Amygdala (tissue), 56 donors: ENCODE data around the gene HERC2.
"Not testable (repeated sequence)": the region's sequence is repeated elsewhere in the genome, so short reads cannot be mapped to it uniquely, and the experiment has no call there.

Experiments
- DNase-seq, 56 donors: peaks; one replicate each; lab custom pipeline; 2025; lab: John Stamatoyannopoulos, UW

HERC2 gene

GRCh38 chr15:28190391-28191174 is 131.4 kb downstream of the HERC2 start:
- DNase-seq = no peak

DNA sequence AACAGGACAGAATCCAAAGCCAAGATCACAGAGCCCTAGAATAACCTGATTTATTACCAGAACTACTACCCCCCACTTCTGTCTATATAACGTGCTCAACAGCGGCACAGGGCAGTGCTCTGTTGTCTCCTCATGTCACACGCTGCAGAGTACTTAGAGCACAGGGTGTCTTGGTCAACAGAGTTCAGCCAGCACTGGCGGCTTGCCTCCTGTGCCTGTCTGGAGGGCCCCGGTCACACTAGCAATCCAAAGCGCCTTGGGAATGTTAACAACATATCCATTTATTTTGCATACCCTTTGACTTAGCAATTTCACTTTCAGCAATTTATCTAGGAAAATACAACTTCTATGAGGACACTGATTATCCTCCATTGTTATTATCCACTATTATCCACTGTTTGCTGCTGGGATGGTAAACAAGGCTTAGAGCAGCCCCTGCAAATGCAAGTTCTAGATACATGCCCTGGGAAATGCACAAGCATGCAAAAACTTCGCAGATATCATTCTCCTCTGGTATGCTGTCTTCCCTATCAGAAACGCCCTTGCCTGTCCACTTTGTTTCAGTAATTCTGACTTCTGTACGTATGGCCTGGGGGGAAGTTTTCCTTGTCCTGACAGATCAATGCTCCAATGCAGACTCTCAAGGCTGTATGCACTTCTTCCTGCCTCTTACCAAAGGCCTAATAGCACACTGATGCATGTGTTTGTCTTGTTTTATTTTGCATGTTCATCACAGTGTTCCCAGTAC is 136.7 kb downstream of the HERC2 start:
- peak in 2 of 56 donors; percentile 5 to 14 for DNase-seq

DNA sequence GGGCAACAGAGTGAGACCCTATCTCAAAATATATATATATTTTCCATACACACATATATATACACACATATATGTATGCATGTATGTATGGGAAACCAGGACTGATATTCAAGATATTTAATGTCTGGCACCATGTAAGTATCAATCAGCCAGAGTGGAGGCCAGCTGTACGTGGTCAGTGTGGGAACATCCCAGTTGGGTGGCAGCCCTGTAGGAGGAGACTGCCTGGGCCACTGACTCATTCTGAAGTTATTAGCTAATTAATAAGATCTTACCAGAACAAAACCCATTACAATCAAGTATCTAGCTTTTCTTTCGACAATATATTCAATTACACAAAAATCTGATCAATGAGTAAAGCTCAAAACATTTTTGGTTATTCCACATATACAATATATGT is 137.8 kb downstream of the HERC2 start:
- no peak for DNase-seq

GRCh38 chr15:28182731-28183130 is 139.2 kb downstream of the HERC2 start:
- DNase-seq = no peak

GRCh38 chr15:28182216-28182615 is 139.8 kb downstream of the HERC2 start:
- no peak for DNase-seq

- DNase-seq = no peak
These were observed 140.6 kb downstream of the HERC2 start for GRCh38 chr15:28181366-28181765.

GRCh38 chr15:28179270-28179669 is 142.7 kb downstream of the HERC2 start:
- DNase-seq = no peak

- DNase-seq = no peak
These were observed 143.3 kb downstream of the HERC2 start for GRCh38 chr15:28178727-28179126.

DNA sequence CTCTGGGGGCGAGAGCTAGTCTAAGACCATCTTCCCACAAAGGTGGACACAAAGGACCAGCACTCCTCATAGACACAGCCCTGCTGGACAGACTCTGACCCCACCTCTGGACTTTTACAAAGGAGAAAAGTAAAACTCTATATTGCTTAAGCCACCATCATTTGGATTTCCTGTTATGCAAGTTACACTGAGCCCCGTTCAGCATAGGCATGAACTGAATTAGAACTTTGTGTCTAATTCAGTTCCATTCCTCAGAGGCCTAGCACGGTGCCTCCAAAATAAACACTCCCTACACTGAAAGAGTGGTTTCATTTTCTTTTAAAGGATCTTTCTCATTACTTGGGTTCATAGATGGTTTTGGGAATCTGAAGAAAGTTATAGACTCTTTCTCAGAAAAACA is 143.7 kb downstream of the HERC2 start:
- DNase-seq = no peak

DNA sequence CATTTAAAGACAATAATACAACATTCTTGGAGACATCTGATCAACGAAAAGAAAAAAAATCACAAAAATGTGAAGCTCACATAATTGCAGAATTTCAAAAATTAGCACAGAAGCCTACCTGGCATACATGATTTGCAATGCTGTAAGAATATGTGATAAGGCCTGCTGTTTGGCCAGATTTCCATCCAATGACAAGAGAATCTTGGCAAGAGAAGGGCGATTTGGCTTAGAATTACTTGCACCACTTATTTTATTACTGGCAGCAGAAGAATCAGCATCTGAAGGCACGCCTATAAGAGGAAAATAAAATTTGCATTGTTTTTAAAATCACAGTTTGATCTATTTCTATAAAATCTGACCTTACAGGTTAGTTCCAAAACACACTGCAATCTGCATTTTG is 152.6 kb downstream of the HERC2 start:
- DNase-seq = no peak

GRCh38 chr15:28168405-28169121 is 153.4 kb downstream of the HERC2 start:
- DNase-seq = peak in 12 of 56 donors; percentile 8 to 43 (median 20)

GRCh38 chr15:28167042-28167441 is 154.9 kb downstream of the HERC2 start:
- no peak for DNase-seq

DNA sequence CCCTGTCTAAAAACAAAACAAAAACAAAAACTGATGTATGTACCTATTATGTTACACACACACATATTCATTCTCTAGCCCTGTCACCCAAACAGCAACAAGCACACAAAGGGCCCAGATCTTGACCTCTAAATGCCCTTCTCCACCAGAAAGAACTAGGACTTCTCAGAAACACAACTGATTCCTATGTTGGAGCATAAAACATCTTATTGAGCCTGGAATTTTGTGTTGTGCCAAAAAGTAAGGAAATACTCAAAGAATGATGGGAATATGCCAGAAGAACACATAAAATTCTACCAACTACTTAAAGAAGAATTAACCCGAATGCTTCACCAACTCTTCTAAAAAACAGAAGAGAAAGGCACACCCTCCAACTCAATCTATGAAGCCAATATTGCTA is 156.2 kb downstream of the HERC2 start:
- DNase-seq = no peak

- DNase-seq = no peak
These were observed 157.1 kb downstream of the HERC2 start for GRCh38 chr15:28164876-28165275.

DNA sequence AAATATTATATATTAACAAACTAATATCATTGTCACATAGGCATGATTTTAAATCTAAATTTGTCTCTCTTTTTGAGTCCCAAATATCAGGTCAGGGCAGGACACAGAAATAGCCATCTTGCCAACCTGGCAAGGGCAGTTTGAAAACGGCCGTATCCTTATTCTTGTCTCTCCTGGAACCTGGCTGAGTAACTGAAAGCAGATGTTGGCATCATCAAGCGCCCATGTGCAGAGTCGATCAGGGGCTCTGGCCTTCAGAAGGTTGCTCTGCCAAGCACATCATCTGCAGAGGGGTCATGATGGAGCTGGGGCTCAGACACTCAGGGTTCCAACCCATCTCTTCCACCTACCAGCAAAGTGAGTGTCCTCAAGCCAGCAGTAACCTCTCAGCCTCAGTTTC is 167.7 kb downstream of the HERC2 start:
- no peak for DNase-seq

DNA sequence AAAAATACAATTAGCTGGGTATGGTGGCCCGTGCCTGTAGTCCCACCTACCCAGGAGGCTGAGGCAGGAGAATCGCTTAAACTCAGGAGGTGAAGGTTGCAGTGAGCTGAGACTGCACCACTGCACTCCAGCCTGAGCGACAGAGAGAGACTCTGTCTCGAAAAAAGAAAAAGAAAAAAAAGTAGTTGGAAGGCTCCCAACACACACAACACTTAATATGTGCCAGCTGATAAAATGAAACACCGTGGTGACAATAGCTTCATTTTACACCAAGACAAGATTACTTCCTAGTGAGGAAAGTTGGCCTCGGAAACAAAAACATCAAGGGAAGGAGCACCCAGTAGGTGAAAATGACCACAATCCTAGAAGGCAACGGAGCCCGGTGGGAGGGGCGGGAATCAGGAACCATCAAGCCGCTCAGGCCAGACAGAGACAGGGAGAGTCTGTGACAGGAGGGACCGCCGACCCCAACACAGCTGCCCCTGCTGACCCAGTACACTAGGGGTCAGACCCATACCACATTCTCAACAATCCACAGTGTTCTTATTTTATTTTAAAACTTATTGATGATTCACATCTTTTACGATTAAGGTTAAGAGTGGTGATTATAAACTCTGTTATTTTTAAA is 168.4 kb downstream of the HERC2 start:
- no peak for DNase-seq

- not testable (repeated sequence) for DNase-seq
These were observed 169.4 kb downstream of the HERC2 start for GRCh38 chr15:28152538-28152923.

DNA sequence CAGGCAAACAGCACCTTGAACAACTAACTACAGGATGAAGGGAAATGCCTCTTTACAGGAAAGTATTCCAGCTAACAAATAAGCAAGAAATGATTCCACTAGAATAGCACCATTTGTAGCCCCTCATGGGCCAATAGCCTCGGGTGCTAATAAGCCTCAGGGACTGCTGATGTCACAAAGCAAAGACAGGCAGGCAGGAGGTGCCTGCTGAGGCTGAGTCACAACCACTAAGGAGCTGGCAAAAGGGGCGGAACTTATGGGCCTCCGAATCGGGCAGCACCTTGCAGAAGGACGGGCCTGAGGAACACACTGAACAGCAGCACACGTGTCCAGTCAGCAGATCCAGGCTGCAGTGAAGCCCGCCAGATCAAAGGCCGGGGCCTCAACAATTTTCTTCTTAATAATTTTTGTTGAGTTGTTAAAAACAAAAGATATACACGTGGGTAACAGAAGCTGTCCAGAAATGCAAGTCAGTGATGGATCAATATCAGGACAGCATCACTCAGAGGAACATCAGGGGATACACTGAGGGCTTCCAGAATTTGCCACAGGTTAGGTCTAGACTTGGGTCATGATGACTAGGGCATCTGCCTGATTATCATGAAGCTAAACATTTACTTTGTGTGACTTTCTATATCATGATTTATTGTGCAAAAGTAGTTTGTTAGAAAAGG is 170.0 kb downstream of the HERC2 start:
- not testable (repeated sequence) for DNase-seq

DNA sequence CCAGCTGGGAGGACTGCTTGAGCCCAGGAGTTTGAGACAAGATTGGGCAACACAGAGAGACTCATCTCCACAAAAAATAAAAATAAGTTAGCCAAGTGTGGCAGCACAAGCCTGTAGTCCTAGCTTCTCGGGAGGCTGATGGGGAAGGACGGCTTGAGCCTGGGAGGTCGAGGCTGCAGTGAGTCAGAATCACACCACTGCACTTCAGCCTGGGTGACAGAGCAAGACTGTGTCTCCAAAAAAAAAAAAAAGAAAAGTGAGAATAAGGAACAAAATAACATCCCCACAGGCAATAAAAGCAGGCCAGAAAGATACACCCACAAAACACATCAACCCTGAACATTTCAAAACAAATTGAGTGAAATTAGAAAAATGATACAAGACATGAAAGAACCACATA is 174.2 kb downstream of the HERC2 start:
- no peak for DNase-seq

DNA sequence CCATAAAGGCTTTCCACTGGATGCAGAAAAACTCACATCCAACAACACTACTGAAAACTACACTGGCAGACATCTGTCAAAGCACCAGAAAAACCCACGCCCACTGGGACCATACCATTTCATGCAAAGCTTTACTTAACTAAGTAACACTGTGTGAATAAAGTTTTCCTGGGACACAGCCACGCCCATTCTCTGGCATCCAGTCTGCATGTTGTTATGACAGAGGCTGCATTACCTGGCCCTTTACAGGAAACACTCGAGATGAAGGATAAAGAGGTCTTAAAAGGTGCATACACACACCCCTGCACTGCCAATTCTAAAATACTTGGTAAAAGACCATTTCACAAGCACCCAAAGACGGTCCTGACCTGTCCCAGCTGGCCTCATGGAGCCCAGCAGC is 176.6 kb downstream of the HERC2 start:
- not testable (repeated sequence) for DNase-seq
